ENCODE results near the gene DRC7. TPM values are rescaled to one million over a fixed set of nuclear protein-coding genes. Genes with fewer than 3 reads are reported as not detected.

The DRC7 gene
- total RNA-seq, 6 experiments from 2014 or later: not detected

- DNase-seq: no peak
- Mint-ChIP-seq H3K27me3 (ENCODE audit: insufficient read depth) (peaks cover 28% of the 10 kb centered on the region), H3K36me3 (ENCODE audit: low read depth) (no peaks in the 10 kb centered on the region), H3K4me3 (no peak overlapping the region), H3K4me1 (ENCODE audit: low read depth) (no peaks in the 10 kb centered on the region), H3K27ac (no peak overlapping the region), H3K9me3 (no peaks in the 10 kb centered on the region)
- TF ChIP-seq CTCF (IDR thresholded peaks at IDR 0.05): no peak
Observed at GRCh38 chr16:57698812-57699405, 4.3 kb downstream of the DRC7 start.

DNA sequence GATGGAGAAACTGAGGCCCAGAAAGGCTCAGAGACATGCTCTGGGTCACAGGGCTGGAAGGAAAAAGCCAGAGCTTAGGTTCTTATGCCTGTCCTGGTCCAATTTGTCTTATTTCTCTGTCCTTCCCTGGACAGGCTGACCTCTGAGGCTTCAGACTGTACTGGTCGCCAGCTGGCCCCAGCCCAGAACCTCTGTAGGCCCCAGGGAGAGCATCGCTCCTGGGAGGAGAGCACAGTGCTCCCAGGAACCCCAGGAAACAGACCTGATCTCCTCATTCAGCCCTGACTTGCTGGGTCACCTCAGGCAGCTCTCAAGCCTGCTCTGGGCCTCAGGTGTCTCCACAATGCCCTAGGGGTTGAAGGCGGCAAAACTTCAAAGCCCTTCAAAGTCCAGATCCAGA lies 4.9 kb downstream of the DRC7 start:
- DNase-seq: no peak
- Mint-ChIP-seq H3K9me3 (no peaks in the 10 kb centered on the region), H3K4me3 (no peak overlapping the region), H3K36me3 (ENCODE audit: low read depth) (no peaks in the 10 kb centered on the region), H3K27me3 (ENCODE audit: insufficient read depth) (peaks cover 28% of the 10 kb centered on the region), H3K4me1 (ENCODE audit: low read depth) (no peaks in the 10 kb centered on the region), H3K27ac (no peak overlapping the region)
- no peak for TF ChIP-seq CTCF (IDR thresholded peaks at IDR 0.05)

DNA sequence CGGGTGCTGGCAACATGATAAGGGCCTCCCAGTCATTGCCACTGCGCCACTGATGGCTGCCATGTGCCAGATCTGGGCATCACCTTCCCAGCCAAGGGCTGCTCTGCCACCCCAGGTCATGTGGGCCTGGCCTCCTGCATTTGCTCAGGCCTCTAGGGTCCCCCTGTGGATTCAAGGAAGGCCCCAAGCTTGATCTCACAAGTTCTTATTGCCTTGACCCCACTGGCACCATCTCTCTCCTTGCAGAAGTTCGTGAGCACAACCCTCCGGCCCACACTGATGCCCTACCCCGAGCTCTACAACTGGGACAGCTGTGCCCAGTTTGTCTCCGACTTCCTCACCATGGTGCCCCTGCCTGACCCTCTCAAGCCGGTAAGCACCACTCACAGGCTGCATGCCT lies 5.3 kb downstream of the DRC7 start:
- no peak for TF ChIP-seq CTCF (IDR thresholded peaks at IDR 0.05)
- DNase-seq: no peak
- Mint-ChIP-seq H3K4me3 (no peak overlapping the region), H3K9me3 (no peaks in the 10 kb centered on the region), H3K27ac (no peak overlapping the region), H3K27me3 (ENCODE audit: insufficient read depth) (peaks cover 30% of the 10 kb centered on the region), H3K36me3 (ENCODE audit: low read depth) (no peaks in the 10 kb centered on the region), H3K4me1 (ENCODE audit: low read depth) (no peaks in the 10 kb centered on the region)

- no peaks in the 10 kb centered on the region for H3K4me1 Mint-ChIP-seq (ENCODE audit: low read depth)
- no peak for DNase-seq
- no peak overlapping the region for H3K4me3 Mint-ChIP-seq
- H3K36me3 Mint-ChIP-seq (ENCODE audit: low read depth): no peaks in the 10 kb centered on the region
- no peaks in the 10 kb centered on the region for H3K9me3 Mint-ChIP-seq
- H3K27me3 Mint-ChIP-seq (ENCODE audit: insufficient read depth): peaks cover 26% of the 10 kb centered on the region
- no peak for TF ChIP-seq CTCF (IDR thresholded peaks at IDR 0.05)
- H3K27ac Mint-ChIP-seq: no peak overlapping the region
Observed at GRCh38 chr16:57700781-57701551, 6.4 kb downstream of the DRC7 start.

GRCh38 chr16:57701759-57702371 lies 7.3 kb downstream of the DRC7 start:
- no peaks in the 10 kb centered on the region for H3K9me3 Mint-ChIP-seq
- no peaks in the 10 kb centered on the region for H3K4me1 Mint-ChIP-seq (ENCODE audit: low read depth)
- no peak for DNase-seq
- H3K27ac Mint-ChIP-seq: no peak overlapping the region
- H3K27me3 Mint-ChIP-seq (ENCODE audit: insufficient read depth): peaks cover 22% of the 10 kb centered on the region
- no peaks in the 10 kb centered on the region for H3K36me3 Mint-ChIP-seq (ENCODE audit: low read depth)
- TF ChIP-seq CTCF (IDR thresholded peaks at IDR 0.05): no peak
- H3K4me3 Mint-ChIP-seq: no peak overlapping the region
